Measurements from ENCODE around the gene CASR. TPM values are rescaled to one million over a fixed set of nuclear protein-coding genes. Genes with fewer than 3 reads are reported as not detected.

CASR gene
- total RNA-seq, 2 experiments from 2014 or later = not detected

GRCh38 chr3:122247825-122248185 is 64.3 kb downstream of the CASR start:
- Mint-ChIP-seq H3K36me3 (ENCODE audit: low read depth) (no peaks in the 10 kb centered on the region), H3K4me3 (no peak overlapping the region), H3K27me3 (ENCODE audit: low read depth) (peaks cover 4% of the 10 kb centered on the region), H3K4me1 (ENCODE audit: low read depth) (peaks cover 20% of the 10 kb centered on the region), H3K27ac (no peak overlapping the region), H3K9me3 (no peaks in the 10 kb centered on the region)
- no peak for DNase-seq
- CTCF ChIA-PET = interaction anchor here (0.9 kb wide), 1 partner anchor 145 kb away, joined by 3 read pairs; no protein-coding TSS in a partner anchor
- intact Hi-C loops (cut with micrococcal nuclease) = no loop called here

GRCh38 chr3:122251428-122251827 is 68.0 kb downstream of the CASR start:
- Mint-ChIP-seq H3K27me3 (ENCODE audit: low read depth) (peaks cover 4% of the 10 kb centered on the region), H3K4me1 (ENCODE audit: low read depth) (peaks cover 21% of the 10 kb centered on the region), H3K36me3 (ENCODE audit: low read depth) (no peaks in the 10 kb centered on the region), H3K9me3 (no peaks in the 10 kb centered on the region), H3K27ac (no peak overlapping the region), H3K4me3 (no peak overlapping the region)
- CTCF ChIA-PET = no interaction called here
- no peak for DNase-seq
- intact Hi-C loops (cut with micrococcal nuclease) = loop anchor here (10.0 kb wide), 2 partner anchors 507 to 587 kb away; partner anchors contain the start of genes GOLGB1 and HCLS1

- CTCF ChIA-PET = interaction anchor here (4.8 kb wide), 1 partner anchor 152 kb away, joined by 24 read pairs; no protein-coding TSS in a partner anchor
- Mint-ChIP-seq H3K27me3 (ENCODE audit: low read depth) (no peaks in the 10 kb centered on the region), H3K9me3 (no peaks in the 10 kb centered on the region), H3K36me3 (ENCODE audit: low read depth) (no peaks in the 10 kb centered on the region), H3K4me3 (no peak overlapping the region), H3K4me1 (ENCODE audit: low read depth) (peaks cover 12% of the 10 kb centered on the region), H3K27ac (no peak overlapping the region)
- no peak for DNase-seq
- intact Hi-C loops (cut with micrococcal nuclease) = loop anchor here (10.0 kb wide), 2 partner anchors 509 to 589 kb away; partner anchors contain the start of genes GOLGB1 and HCLS1
These were observed 70.1 kb downstream of the CASR start for GRCh38 chr3:122253581-122253980.

GRCh38 chr3:122255757-122256439 is 72.4 kb downstream of the CASR start:
- intact Hi-C loops (cut with micrococcal nuclease) = loop anchor here (1.0 to 10.0 kb wide), 4 partner anchors 10 to 591 kb away; partner anchors contain the start of genes GOLGB1 and HCLS1
- H3K4me1 Mint-ChIP-seq (ENCODE audit: low read depth) = peaks cover 14% of the 10 kb centered on the region
- DNase-seq = no peak
- H3K36me3 Mint-ChIP-seq (ENCODE audit: low read depth) = no peaks in the 10 kb centered on the region
- no peaks in the 10 kb centered on the region for H3K27me3 Mint-ChIP-seq (ENCODE audit: low read depth)
- CTCF ChIA-PET = interaction anchor here (1.2 to 4.8 kb wide), 2 partner anchors 10 to 154 kb away, joined by 3 to 24 read pairs; no protein-coding TSS in a partner anchor
- no peaks in the 10 kb centered on the region for H3K9me3 Mint-ChIP-seq
- no peak overlapping the region for H3K27ac Mint-ChIP-seq
- H3K4me3 Mint-ChIP-seq = no peak overlapping the region

- CTCF ChIA-PET = interaction anchor here (1.0 to 3.5 kb wide), 11 partner anchors 12 to 711 kb away, joined by 3 to 58 read pairs (median 3); partner anchors contain the start of gene POLQ
- H3K4me1 Mint-ChIP-seq (ENCODE audit: low read depth) = peaks cover 14% of the 10 kb centered on the region
- H3K27me3 Mint-ChIP-seq (ENCODE audit: low read depth) = peaks cover 4% of the 10 kb centered on the region
- no peaks in the 10 kb centered on the region for H3K36me3 Mint-ChIP-seq (ENCODE audit: low read depth)
- no peak for DNase-seq
- H3K27ac Mint-ChIP-seq = no peak overlapping the region
- H3K4me3 Mint-ChIP-seq = no peak overlapping the region
- intact Hi-C loops (cut with micrococcal nuclease) = loop anchor here (1.0 to 10.0 kb wide), 4 partner anchors 41 to 593 kb away; partner anchors contain the start of genes GOLGB1 and HCLS1
- H3K9me3 Mint-ChIP-seq = no peaks in the 10 kb centered on the region
These were observed 74.3 kb downstream of the CASR start for GRCh38 chr3:122257644-122258364.

GRCh38 chr3:122258757-122259371 is 75.4 kb downstream of the CASR start:
- Mint-ChIP-seq H3K27ac (no peak overlapping the region), H3K9me3 (no peaks in the 10 kb centered on the region), H3K4me3 (no peak overlapping the region), H3K4me1 (ENCODE audit: low read depth) (peaks cover 14% of the 10 kb centered on the region), H3K36me3 (ENCODE audit: low read depth) (no peaks in the 10 kb centered on the region), H3K27me3 (ENCODE audit: low read depth) (peaks cover 10% of the 10 kb centered on the region)
- peak; percentile 85 for DNase-seq
- intact Hi-C loops (cut with micrococcal nuclease) = loop anchor here (1.0 to 10.0 kb wide), 6 partner anchors 40 to 713 kb away; partner anchors contain the start of genes GOLGB1 and HCLS1
- CTCF ChIA-PET = interaction anchor here (0.6 to 3.5 kb wide), 14 partner anchors 13 to 712 kb away, joined by 3 to 58 read pairs (median 3); partner anchors contain the start of gene POLQ

- Mint-ChIP-seq H3K4me1 (ENCODE audit: low read depth) (peaks cover 13% of the 10 kb centered on the region), H3K4me3 (no peak overlapping the region), H3K27me3 (ENCODE audit: low read depth) (peaks cover 11% of the 10 kb centered on the region), H3K9me3 (no peaks in the 10 kb centered on the region), H3K36me3 (ENCODE audit: low read depth) (no peaks in the 10 kb centered on the region), H3K27ac (no peak overlapping the region)
- DNase-seq = no peak
- intact Hi-C loops (cut with micrococcal nuclease) = loop anchor here (1.0 kb wide), 1 partner anchor 427 kb away; no protein-coding TSS in a partner anchor
- CTCF ChIA-PET = interaction anchor here (0.5 to 3.5 kb wide), 5 partner anchors 14 to 713 kb away, joined by 3 to 58 read pairs (median 4); partner anchors contain the start of gene POLQ
These were observed 76.7 kb downstream of the CASR start for GRCh38 chr3:122260206-122260605.

- DNase-seq = no peak
- Mint-ChIP-seq H3K4me3 (no peak overlapping the region), H3K9me3 (no peaks in the 10 kb centered on the region), H3K27ac (no peak overlapping the region), H3K27me3 (ENCODE audit: low read depth) (peaks cover 13% of the 10 kb centered on the region), H3K36me3 (ENCODE audit: low read depth) (no peaks in the 10 kb centered on the region), H3K4me1 (ENCODE audit: low read depth) (peaks cover 8% of the 10 kb centered on the region)
- CTCF ChIA-PET = interaction anchor here (0.6 to 1.5 kb wide), 4 partner anchors 92 to 161 kb away, joined by 3 read pairs; no protein-coding TSS in a partner anchor
- intact Hi-C loops (cut with micrococcal nuclease) = no loop called here
These were observed 79.6 kb downstream of the CASR start for GRCh38 chr3:122263058-122263457.

GRCh38 chr3:122263974-122264588 is 80.6 kb downstream of the CASR start:
- Mint-ChIP-seq H3K4me3 (no peak overlapping the region), H3K4me1 (ENCODE audit: low read depth) (peaks cover 3% of the 10 kb centered on the region), H3K27me3 (ENCODE audit: low read depth) (peaks cover 13% of the 10 kb centered on the region), H3K9me3 (no peaks in the 10 kb centered on the region), H3K36me3 (ENCODE audit: low read depth) (no peaks in the 10 kb centered on the region), H3K27ac (no peak overlapping the region)
- DNase-seq = no peak
- intact Hi-C loops (cut with micrococcal nuclease) = no loop called here
- CTCF ChIA-PET = interaction anchor here (0.6 to 1.2 kb wide), 2 partner anchors 89 to 160 kb away, joined by 3 read pairs; no protein-coding TSS in a partner anchor

GRCh38 chr3:122265957-122266356 is 82.5 kb downstream of the CASR start:
- Mint-ChIP-seq H3K36me3 (ENCODE audit: low read depth) (no peaks in the 10 kb centered on the region), H3K4me1 (ENCODE audit: low read depth) (peaks cover 4% of the 10 kb centered on the region), H3K27ac (no peak overlapping the region), H3K27me3 (ENCODE audit: low read depth) (peaks cover 13% of the 10 kb centered on the region), H3K9me3 (no peaks in the 10 kb centered on the region), H3K4me3 (no peak overlapping the region)
- intact Hi-C loops (cut with micrococcal nuclease) = no loop called here
- CTCF ChIA-PET = interaction anchor here (1.2 kb wide), 1 partner anchor 165 kb away, joined by 3 read pairs; no protein-coding TSS in a partner anchor
- DNase-seq = no peak

- Mint-ChIP-seq H3K36me3 (ENCODE audit: low read depth) (no peaks in the 10 kb centered on the region), H3K9me3 (no peaks in the 10 kb centered on the region), H3K4me3 (no peak overlapping the region), H3K4me1 (ENCODE audit: low read depth) (peaks cover 29% of the 10 kb centered on the region), H3K27me3 (ENCODE audit: low read depth) (peaks cover 3% of the 10 kb centered on the region), H3K27ac (no peak overlapping the region)
- CTCF ChIA-PET = interaction anchor here (0.9 kb wide), 1 partner anchor 30 kb away, joined by 3 read pairs; no protein-coding TSS in a partner anchor
- intact Hi-C loops (cut with micrococcal nuclease) = no loop called here
- DNase-seq = no peak
These were observed 85.0 kb downstream of the CASR start for GRCh38 chr3:122268257-122269024.
